HG02798 (cell line): Measurements from ENCODE around the gene GNB3.
A peak's percentile ranks its signal among the peaks of the same experiment; 100 is the strongest.

Experiments
- ATAC-seq: cut with Tn5 transposase; IDR thresholded peaks from one replicate; pipeline ENCODE4 v1.9.1; 2021; ENCODE audit warnings: mild to moderate bottlenecking; ENCODE audit not compliant: unreplicated experiment, poor library complexity

GNB3 gene

DNA sequence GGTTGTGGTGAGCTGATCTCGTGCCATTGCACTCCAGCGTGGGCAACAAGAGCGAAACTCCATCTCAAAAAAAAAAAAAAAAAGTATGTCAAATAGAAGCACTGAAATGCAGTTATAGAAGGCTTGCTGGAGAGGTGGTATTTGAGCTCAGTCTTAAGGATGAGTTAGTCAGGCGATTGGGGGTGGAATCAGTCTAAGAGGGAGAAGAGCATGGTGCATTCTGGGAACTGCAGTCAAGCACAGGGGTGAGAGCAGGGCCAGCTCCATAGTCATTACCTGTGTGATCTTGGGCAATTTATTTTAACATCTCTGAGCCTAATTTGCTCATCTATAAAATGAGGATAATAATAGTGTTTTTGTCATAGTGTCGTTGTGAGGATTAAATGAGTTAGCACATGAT lies 5.9 kb upstream of the GNB3 start:
- no peak for ATAC-seq

DNA sequence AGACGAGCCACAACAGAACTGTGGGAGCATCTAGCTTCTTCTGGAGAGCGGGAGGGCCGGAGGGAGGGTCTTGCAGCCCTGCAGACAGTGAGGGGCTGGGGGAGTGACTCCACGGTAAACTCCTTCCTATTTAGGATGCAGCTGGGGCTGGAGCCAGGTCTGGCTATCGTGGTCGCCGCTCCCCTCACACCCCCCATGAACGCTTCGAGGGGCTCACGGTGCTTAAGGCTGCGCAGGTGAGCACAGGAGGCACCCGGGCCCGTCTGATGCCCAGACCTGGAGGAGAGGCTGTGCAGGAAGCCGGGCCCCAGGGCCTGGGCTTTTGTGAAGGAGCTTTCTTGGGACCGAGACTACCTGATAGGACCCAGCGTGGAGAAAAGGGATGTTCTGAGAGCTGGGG lies 3.9 kb upstream of the GNB3 start:
- no peak for ATAC-seq

DNA sequence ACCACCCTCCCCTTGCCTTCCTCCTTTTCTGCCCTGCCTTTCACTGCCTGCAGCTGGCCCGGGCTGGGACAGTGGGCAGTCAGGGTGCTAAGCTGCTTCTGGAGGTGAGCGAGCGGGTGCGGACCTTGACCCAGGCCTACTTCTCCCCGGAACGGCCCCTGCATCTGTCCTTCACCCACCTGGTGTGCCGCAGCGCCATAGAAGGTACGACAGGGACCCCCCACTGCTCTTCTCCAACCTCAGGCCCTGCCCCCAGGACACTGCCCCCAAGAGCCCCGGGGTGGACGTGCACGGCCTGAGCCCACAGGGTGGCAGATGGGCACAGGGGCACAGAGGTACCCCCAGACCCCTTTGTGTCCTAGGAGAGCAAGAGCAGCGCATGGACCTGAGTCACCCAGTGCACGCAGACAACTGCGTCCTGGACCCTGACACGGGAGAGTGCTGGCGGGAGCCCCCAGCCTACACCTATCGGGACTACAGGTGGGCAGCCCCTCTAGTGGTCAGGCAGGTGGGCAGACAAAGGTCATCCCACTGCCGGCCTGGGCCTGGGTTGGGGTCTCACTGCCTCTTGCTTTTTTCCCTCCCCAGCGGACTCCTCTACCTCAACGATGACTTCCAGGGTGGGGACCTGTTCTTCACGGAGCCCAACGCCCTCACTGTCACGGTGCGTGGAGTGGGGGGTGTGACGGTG lies 3.2 kb upstream of the GNB3 start:
- no peak for ATAC-seq

DNA sequence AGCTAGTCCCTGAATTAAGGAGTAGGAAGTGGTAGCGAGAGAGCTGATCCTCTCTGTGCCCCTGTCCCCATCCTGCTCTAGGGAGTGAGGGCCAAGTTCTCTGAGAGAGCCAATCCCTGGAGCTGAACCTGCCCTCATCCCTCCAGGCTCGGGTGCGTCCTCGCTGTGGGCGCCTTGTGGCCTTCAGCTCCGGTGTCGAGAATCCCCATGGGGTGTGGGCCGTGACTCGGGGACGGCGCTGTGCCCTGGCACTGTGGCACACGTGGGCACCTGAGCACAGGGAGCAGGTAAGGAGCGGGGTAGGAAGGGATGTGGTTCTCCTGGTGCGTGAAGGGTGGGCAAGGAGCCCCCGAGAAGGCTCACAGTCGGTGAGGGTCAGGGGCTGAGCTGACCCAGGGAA lies 1.9 kb upstream of the GNB3 start:
- ATAC-seq: no peak

DNA sequence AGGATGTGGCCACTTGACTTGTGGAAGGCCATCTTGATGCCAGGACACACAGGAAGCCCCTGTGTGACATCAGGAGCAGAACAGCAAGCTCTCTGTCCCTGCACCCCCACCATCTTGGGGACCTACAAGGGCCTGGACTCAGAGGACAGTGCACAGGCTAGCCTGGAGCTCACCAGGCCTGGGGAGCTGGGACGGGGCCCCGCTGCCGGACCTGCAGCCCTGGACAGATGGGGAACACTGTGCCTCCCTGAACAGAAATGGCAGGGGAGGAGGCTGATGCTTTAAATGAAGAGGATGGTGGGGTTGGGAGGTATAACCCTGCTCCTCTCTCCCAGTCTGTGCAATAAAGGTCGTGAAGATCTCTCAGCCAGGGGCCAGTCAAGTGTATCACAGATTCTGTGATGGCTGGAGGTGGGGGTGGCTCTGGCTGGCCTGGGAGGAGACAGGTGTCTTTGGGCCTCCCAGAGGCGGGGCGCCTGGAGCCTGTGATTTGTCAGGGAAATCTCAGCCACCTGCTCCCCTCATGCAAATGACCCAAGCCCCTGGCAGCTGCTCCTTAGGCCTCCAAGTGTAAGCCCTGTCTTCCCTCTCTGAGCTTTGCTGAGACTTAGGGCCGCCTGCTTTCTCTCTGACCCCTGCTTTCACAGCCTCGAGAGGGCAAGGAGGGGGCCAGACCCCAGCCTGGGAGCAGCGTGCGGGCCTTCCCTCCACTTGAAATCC lies 1.1 kb upstream of the GNB3 start:
- ATAC-seq: peak; percentile 88

DNA sequence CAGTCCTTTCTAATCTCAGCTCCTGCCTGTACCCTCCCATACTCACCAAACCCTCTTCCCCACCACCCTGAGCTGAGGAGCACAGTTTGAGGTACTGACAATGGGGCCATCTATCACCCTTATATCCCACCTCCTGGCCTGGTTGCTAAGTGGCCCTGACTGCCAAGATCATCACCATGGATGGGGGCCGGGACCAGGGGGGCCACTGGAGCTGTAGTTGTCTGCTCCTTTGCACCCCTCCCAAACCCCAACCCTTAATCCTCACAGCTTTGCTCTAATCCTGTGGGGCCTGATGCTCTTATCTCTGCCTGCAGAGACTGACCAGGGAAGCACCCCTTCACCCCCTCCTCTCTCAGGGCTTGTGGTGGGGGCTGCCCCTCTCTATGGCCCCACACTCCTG lies 395 bp upstream of the GNB3 start:
- ATAC-seq: no peak

DNA sequence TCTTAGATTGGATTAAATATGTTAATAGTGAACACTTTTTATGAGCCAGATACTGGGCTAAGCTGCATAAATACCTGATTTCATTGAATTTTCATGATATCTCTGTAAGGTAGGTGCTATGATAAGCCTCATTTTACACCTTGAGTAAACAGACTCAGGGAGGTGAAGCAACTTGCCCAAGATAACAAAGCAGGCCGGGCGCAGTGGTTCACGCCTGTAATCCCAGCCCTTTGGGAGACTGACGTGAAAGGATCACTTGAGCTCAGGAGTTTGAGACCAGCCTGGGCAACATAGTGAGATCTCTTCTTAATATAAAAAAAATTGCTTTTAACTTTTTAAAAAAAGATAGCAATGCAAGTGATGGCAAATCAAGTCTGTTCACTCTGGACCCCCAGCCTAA lies 1.4 kb downstream of the GNB3 start:
- no peak for ATAC-seq

DNA sequence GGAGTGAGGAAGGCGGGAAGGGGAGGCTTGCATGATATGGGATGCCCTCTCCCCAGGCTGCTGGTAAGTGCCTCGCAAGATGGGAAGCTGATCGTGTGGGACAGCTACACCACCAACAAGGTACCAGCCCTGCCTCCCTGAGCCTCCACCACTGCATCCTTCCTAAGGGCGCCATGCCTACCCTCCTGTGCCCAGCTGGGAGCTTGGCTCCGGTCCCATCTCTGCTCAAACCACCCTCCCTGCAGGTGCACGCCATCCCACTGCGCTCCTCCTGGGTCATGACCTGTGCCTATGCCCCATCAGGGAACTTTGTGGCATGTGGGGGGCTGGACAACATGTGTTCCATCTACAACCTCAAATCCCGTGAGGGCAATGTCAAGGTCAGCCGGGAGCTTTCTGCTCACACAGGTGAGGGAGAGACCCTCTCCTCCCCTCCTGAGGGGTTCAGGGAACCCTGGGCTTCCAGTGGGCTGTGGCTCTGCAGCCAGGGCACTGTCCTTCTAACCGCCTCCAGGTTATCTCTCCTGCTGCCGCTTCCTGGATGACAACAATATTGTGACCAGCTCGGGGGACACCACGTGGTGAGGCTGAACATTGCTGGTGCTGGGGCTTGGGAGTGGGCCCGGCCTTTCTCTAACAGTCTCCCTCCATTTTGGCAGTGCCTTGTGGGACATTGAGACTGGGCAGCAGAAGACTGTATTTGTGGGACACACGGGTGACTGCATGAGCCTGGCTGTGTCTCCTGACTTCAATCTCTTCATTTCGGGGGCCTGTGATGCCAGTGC lies 2.6 kb downstream of the GNB3 start:
- ATAC-seq: no peak

DNA sequence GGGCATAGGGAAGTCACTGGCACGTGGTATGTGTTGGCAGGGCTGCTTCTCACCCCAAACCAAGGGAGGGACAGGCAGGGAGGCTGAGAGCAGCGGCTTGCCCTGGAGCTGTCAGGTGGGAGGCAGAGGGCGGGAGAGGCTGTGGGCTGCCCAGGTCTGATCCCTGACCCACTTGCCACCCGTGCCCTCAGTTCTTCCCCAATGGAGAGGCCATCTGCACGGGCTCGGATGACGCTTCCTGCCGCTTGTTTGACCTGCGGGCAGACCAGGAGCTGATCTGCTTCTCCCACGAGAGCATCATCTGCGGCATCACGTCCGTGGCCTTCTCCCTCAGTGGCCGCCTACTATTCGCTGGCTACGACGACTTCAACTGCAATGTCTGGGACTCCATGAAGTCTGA lies 4.7 kb downstream of the GNB3 start:
- ATAC-seq: no peak

DNA sequence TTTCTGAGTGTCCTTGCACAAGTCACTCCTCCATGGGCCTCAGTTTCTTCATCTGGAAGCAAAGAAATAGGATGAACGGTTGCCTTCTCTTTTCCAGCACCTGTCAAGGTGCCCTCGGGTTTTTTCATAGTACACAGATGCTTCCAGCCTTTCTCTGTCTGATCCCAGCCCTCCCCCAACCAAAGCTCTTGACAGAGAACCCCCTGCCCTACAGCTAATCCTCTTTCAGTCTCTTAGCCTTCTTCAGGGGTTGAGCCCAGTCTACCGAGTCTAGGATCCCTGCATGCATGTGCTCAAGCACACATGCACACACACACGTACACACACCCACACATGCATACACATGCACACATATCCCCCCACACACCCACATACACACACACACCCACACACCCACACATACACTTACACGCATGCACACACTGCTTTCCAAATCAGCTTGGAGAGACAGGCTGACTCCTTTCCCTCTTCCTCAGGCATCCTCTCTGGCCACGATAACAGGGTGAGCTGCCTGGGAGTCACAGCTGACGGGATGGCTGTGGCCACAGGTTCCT lies 5.7 kb downstream of the GNB3 start:
- no peak for ATAC-seq

DNA sequence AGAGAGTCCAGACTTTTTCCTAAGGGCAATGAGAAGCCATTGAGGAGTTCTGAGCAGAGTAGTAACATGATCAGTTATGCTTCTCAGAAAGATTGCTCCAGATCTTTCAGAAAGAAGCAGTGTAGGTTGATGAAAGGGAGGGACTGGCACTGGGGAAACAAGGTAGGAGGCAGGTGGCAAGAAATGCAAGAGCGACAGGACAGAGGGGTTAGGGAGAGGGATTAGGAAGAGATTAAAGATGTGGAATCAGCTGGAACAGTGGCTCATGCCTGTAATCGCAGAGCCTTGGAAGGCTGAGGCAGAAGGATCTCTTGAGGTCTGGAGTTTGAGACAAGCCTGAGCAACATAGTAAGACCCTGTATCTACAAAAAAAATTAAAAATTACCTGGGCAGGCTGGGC lies 7.0 kb downstream of the GNB3 start:
- no peak for ATAC-seq

DNA sequence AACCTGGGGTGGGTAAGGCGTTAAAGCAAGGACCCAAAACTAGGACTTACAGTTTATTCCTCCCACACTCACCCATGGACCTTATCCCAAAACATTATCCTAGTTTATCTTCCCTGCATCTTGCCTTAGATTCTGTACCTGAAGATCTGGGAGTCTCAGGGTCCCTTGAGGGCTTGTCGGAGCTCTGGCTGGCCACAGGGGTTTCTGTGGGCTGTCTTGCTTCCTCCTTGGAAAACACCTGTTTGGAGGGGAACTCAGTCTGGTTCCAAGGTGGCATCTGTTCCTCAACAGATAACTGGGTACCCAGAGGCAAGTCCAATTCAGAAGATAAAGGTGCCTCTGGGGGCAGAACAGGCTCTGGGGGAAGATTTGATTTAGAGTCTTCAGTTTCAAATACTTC lies 8.7 kb downstream of the GNB3 start:
- ATAC-seq: no peak

DNA sequence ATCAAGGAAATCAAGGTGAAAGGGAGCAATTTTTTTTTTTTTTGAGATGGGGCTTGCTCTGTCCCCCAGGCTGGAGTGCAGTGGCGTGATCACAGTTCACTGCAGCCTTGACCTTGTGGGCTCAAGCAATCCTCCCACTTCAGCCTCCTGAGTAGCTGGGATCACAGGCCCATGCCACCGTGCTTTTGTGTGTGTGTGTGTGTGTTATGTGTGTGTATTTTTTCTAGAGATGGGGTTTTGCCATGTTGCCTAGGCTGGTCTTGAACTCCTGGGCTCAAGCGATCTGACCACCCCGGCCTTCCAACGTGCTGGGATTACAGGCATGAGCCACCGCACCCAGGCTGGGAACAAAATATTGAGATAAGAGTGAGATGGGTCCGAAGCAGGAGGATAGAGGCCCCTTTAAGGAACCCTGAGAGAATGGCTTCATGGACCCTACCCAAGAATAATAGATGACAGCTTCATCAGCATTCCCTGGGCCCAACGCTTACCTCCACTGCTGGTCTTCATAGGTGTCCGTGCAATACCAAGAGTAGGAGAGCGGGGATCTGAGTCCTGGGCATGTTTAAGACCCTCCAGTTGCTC lies 9.3 kb downstream of the GNB3 start:
- no peak for ATAC-seq

DNA sequence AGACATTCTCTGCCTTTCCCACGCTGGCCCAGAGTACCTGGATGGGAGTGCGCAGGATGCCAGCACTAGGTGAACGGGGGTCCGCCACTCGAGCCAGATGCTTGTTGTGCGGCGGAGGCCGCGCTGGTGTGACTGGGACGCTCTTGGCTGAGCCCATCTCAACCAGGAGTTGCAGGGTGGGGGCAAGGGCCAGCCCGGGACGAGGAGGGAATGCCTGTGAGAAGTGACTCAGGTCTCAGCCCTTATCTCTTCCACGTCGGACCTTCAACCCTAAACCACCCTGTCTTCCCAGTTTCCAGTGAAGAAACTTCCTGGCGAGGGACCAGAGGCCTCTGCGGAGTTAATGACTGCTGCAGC lies 10.0 kb downstream of the GNB3 start:
- no peak for ATAC-seq

DNA sequence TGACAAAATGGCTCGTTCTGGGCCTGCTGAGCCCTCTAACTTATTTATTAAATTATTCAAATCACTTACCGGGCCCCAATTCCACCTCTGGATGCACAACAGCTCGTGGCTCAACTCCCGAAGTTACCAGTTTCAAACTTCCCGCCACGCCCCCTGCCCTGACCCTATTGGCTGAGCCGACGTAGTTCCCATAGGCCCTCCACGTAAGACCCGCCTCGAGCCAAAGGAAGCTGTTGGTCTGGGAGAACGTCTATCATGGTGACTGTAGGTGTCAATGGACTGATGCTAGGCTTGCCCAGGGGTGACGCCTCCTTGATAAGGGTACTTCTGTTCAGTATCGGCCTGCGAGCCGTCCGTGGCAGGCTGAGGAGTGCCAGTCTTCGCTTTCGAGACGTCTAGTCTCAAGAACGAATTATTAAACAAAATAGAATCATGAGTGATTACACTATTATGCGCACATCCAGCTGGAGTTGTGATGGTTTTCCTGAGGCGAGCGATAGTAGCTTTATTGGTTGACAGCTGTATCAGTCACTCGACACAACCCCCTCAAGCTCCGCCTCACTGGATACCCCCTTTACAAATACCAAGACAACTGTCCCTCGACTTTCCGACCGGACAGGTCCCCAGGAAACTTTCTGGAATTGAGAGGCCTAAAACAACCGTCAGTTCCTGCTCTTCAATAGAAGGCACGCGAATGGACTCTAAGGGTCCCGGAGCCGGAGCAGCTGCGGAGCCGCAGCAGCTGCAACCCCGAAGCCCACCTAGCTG lies 10.6 kb downstream of the GNB3 start, which contains the start of gene CDCA3:
Gene CDCA3 (minus strand): TSS at position 134 of the 768 bp plus-strand sequence. CDS start 334 bp downstream, outside the sequence.
- peak; percentile 51 for ATAC-seq

DNA sequence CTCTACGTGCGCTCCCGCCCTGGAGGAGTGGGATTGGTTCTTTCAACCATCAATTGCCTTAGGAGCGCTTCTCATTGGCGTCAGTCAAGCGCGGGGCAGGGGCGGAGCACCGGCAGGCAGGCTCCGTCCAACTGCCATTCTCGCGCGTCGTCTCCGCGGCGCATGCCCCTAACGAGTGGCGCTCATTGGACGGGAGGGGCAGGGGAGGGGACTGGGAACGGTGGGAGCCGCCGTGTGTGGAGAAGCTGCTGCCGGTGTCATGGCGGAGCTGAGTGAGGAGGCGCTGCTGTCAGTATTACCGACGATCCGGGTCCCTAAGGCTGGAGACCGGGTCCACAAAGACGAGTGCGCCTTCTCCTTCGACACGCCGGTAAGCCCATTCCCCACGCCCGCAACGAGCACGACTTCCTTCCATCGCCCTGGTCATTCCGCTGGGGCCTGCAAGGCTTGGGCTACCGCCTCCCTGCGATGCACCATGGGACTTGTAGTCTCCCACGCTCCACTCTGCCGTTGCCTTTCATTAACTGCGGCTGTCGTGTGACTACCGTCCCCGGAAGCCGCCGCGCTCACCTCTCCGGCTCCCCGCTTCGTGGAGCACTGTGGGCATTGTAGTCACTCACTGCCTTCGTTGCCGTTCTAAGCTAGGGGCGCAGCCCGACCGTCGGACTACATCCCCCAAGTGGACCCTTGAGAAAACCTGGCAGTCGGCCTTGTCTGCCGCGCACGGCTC lies 11.4 kb downstream of the GNB3 start, which contains the start of gene USP5:
Gene USP5 (plus strand): TSS at position 230 of the 730 bp plus-strand sequence. CDS start 30 bp downstream, at position 260.
- ATAC-seq: peak; percentile 78

DNA sequence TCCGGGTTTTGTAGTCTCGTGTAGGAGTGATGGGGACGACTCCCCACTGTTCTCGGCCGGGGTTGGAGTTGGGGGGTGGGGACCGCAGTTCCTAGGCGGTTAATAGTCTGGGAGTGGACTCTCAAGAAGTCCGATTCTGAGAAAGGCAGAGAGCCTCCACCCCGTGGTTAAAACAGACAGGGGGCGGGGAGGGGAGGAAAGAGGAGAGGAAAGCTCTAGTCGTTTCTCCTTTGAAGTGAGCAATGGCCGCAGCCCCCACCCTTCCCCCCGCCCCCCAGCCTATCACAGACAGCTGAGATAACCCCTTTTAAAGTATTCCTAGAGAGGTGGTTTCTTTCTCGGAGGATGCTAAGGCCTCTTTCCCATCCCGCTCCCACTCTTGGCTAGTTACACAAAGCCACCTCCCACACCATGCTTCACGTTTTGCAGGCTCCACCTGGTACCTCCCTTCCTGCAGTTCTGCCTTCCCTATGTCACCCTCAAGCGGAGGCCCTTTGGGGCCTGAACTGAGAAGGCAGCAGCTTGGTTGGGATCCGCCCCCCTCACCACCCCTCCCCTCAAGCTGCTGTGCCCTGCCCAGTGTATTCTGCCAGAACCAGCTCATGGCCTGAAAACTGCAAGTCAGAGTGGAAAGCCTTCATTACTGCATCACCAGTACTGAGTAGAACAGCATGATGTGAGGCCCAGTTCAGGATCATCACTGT lies 12.1 kb downstream of the GNB3 start:
- ATAC-seq: no peak

DNA sequence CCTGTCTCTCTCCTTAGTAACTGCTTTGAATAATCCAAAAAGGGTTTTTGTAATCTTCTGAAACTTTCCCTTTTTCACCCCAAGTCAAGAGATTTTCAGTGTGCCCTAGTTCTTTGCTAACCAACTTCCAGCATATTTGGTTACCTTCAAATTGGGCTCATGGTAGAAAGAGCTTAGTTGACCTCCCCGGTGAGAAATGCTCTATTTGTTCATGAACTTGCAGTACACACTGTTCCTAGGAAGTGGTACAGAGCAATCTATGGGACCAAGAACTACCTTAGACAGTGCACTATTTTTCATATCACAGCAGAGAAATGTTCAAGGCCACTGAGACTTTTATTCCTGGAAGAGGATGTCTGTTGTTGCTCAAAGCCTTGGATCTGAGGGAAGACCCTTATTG lies 12.9 kb downstream of the GNB3 start:
- ATAC-seq: no peak

DNA sequence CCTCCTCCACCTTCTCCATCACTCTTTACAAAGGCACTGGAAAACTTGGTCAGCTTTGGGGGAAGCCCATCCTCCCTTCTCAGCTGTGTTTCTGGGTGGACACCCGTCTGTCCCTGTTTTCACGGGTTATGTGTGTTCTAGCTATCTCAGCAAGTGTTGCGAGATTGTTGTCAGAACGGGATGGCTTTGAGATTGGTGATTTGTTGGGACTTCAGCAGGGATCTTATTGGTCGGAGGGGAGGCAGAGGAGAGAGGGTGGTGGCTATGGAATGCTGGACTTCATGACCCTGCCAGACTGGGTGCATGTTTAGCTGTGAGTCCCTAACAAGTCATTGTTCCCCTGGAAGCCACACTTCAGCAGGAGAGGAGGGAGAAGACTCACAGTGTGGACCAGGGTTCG lies 13.3 kb downstream of the GNB3 start:
- ATAC-seq: no peak
